GM12891 (cell line): ENCODE data around the gene MYLK4.

ENCODE experiments used
- DNase-seq: peaks from one replicate; pipeline ENCODE4 v3.0.0; 2011; ENCODE audit warnings: low spot score; ENCODE audit not compliant: insufficient read length
- FAIRE-seq: peaks from 2 replicates; lab custom pipeline; 2011; peaks lifted over from hg19 to GRCh38; lab: Jason Lieb, UNC
- PAX5 ChIP-seq: IDR thresholded peaks from 2 replicates; pipeline ENCODE4 v1.6.1; 2011; ENCODE audit warnings: low read length, moderate library complexity, mild to moderate bottlenecking; ENCODE audit not compliant: insufficient read depth, severe bottlenecking
- POLR2A ChIP-seq: IDR thresholded peaks from 2 replicates; pipeline ENCODE4 v1.6.1; 2011; ENCODE audit warnings: low read depth, low read length, control low read depth
- POLR2AphosphoS5 ChIP-seq: IDR thresholded peaks from 2 replicates; pipeline ENCODE4 v1.6.1; 2011; ENCODE audit warnings: low read depth, low read length, control low read depth
- POU2F2 ChIP-seq: IDR thresholded peaks from 2 replicates; pipeline ENCODE4 v1.6.1; 2011; ENCODE audit warnings: low read depth, mild to moderate bottlenecking, control low read depth, low read length, moderate library complexity
- SPI1 ChIP-seq: IDR thresholded peaks from 2 replicates; pipeline ENCODE4 v1.6.1; 2011; ENCODE audit warnings: low read depth, low read length, control low read depth
- TAF1 ChIP-seq: IDR thresholded peaks from 2 replicates; pipeline ENCODE4 v1.6.1; 2011; ENCODE audit warnings: low read depth, low read length, control low read depth

Gene MYLK4

GRCh38 chr6:2639167-2639566 is 111.6 kb downstream of the MYLK4 start:
- no peak for DNase-seq
- TF ChIP-seq TAF1 = no peak
- TF ChIP-seq POLR2AphosphoS5 = no peak
- no peak for TF ChIP-seq SPI1
- no peak for TF ChIP-seq POU2F2
- no peak for TF ChIP-seq POLR2A
- TF ChIP-seq PAX5 = no peak
- FAIRE-seq = no peak

DNA sequence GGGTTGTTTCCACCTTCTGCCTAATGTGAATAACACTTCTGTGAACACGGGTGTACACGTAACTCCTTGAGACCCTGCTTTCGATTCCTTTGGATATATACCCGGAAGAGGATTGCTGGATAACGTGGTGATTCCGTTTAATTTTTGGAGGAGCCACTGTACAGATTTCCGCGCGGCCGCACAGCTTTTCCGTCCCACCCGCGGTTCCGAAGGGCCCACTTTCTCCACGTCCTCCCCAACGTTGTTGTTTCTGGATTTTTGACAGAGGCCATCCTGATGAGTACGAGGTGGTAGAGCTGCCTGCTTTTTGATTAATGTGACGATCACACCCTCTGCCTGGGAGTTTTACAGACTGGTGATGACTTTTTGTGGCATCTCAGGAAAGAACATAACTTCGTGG is 114.0 kb downstream of the MYLK4 start:
- FAIRE-seq = no peak
- no peak for DNase-seq
- no peak for TF ChIP-seq SPI1
- no peak for TF ChIP-seq TAF1
- TF ChIP-seq POU2F2 = no peak
- no peak for TF ChIP-seq POLR2AphosphoS5
- TF ChIP-seq POLR2A = no peak
- no peak for TF ChIP-seq PAX5

- TF ChIP-seq POU2F2 (no peak), PAX5 (no peak), TAF1 (no peak), POLR2A (no peak), POLR2AphosphoS5 (no peak)
- FAIRE-seq = no peak
- no peak for DNase-seq
Measured at GRCh38 chr6:2635911-2636310, 114.8 kb downstream of the MYLK4 start.

DNA sequence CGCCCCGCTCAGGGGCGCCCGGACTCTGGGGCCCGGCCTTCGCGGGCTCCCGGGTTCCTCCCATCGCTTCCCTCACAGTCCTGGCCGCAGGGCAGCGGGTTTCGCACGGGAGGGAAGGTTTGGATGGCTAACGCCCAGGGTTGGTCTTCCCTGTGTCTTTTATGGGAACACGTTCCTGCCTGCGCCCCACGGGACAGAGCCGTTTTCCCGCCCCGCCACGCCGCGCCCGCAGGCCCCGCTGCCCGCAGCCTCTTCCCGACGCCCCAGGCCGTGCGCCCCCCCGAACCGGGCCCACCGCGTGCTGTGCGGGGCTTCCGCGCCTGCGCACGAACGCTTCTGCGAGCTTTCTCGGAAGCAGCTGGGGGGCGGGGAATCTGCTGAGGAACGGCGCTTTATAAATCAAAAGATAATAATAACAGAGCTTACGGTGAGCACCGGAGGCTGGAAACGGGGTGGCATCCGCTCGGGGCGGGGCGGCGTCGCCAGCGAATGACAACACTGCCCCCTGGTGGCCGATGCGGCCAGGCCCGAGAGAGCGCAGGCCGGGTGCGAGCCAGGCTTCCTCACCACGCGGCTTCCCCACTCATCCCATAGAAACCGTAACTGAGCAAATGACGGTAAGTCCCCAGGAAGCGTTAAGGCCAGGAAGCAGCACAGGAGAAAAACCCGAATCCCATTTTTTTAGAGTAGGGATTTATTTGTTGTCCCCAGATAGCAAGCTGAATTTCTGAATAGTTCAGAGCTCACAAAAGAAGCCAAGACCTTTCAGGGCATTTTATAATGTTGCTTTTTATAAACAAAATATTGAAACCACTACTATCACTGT is 116.4 kb downstream of the MYLK4 start:
- TF ChIP-seq PAX5 = no peak
- TF ChIP-seq POLR2A = no peak
- TF ChIP-seq TAF1 = no peak
- peak; percentile 15; the same call in 1 of the 2 replicates for TF ChIP-seq POU2F2
- no peak for TF ChIP-seq SPI1
- no peak for TF ChIP-seq POLR2AphosphoS5
- FAIRE-seq (peak; percentile 82), DNase-seq (peak; percentile 86)

- no peak for FAIRE-seq
- TF ChIP-seq POLR2A = no peak
- TF ChIP-seq SPI1 = no peak
- TF ChIP-seq POLR2AphosphoS5 = no peak
- TF ChIP-seq PAX5 = no peak
- TF ChIP-seq TAF1 = no peak
- TF ChIP-seq POU2F2 = no peak
- no peak for DNase-seq
Measured at GRCh38 chr6:2633736-2634135, 117.0 kb downstream of the MYLK4 start.

DNA sequence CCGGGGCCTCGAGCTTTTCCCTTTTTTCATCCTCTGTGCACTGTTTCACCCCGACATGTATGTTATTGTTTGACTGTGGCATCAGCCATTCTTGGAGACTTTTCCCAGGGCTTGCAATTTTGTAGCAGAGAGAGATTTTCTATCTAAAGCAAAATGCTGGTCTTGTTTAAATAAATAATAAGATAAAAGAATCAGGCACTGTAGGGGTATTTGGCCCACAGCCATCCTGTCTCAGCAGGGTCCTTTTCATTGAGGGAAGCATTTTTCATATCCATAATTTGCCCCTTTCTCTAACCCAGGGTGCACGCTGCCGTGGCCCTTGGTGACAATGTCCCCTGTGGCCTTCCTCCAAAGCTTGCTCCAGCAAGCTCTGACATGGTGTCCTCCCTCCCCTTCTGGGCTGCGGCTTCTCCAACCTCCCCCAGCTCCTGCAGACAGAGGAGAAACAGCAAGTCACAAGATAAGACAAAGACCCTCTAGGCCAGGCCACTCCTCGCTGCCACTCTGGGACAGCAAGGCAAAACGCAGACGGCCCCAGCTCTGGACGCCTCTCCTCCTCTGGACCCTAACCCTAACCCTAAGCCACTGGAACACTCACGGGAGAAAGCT is 117.6 kb downstream of the MYLK4 start:
- FAIRE-seq (no peak), DNase-seq (no peak)
- TF ChIP-seq POU2F2 = no peak
- TF ChIP-seq POLR2AphosphoS5 = no peak

DNA sequence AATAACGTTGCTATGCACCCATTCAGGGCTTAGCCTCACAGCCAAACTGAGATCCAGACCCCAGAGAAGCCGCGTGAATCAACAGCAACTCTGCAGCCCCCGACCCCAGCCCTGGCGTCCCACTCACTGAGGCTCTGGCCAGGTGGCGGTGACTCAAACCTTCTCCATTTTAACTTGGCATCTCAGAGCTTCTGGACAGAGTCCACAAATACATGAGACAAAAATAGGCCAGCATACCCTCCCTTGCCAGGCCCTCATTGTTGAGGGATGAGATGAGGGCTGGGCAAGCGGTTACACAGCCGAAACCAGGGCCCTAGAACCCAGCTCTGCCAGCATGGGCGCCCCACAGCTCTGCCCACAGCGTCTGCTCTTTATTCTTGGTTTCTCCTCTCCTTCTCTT is 118.4 kb downstream of the MYLK4 start:
- FAIRE-seq (no peak), DNase-seq (no peak)
- TF ChIP-seq POLR2AphosphoS5 = no peak
- TF ChIP-seq TAF1 = no peak
- TF ChIP-seq POU2F2 = no peak

DNA sequence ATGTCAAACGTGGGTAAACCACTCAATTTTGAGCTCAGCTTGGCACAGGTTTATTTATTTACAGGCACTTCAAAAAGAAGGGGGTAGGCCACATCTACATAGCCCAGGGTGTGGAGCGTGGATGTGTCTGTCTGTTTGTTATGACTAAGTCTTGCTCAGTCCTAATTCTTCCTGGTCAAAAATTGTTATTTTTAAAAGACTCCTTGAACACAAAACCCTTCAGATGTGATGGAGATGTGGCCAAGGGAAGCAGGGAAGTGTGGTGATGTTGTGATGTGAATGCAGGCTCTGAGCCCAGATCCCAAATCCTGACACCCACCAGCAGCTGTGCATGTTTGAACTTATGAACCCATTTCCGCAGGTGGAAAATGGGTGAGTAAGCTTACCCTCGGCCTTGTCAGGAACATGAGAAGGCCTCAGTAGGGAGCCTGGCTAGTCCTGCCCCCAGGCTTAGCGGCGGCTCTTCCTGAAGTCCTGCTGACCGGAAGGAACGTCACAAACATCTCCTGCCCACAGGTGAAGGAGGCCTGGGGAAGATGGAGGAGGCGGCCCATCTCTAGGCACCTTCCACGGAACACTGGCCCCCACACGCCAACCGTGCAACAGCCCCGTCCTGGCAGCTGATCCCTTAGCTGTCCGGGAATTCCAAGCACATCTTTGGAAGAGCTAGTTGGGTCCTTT is 119.7 kb downstream of the MYLK4 start:
- FAIRE-seq = no peak

DNA sequence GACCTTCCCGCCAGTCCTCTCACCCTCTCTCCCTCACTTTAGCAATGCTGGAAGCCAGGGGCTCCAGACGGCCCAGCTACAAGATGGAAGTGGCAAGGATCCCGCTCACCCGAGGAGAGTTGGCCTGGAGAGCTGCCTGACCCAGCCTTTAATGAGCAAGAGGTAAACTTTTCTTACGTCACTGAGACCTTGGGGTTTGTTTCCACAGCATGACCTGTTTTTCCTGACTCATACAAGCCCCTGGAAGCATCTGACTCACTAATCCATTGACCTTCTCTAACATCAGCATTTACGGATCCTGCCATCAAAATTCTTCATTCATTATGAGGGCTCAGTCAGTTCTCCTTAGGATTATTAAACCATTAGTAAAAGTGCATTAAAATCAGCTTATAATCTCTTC is 120.4 kb downstream of the MYLK4 start:
- TF ChIP-seq POLR2AphosphoS5 = no peak
- no peak for TF ChIP-seq SPI1
- TF ChIP-seq PAX5 = no peak
- TF ChIP-seq POLR2A = no peak
- no peak for TF ChIP-seq POU2F2
- no peak for TF ChIP-seq TAF1
- FAIRE-seq (no peak), DNase-seq (no peak)

More for the DNA sequence above, 119.7 kb downstream of the MYLK4 start:
- DNase-seq = no peak
- TF ChIP-seq SPI1 (no peak), TAF1 (no peak), POLR2AphosphoS5 (no peak), POU2F2 (no peak), POLR2A (no peak), PAX5 (no peak)
